A673 (cell line): ENCODE results near the gene YIPF7. TPM values are rescaled to one million over a fixed set of nuclear protein-coding genes. Genes with fewer than 3 reads are reported as not detected.

Source experiments
- BruUV-seq: library from RNA; stranded (reverse); fragments of 400-500 nt; replicated peaks from 2 replicates; lab custom pipeline; 2021; lab: Mats Ljungman, UMichigan
- CTCF ChIA-PET: fragments of 300-600 bp; sonication (Branson Sonifier 250); formaldehyde crosslinking; loops from one replicate; lab custom pipeline; 2022; ENCODE audit warnings: antibody characterized with exemption; lab: Charles Lee
- POLR2A ChIA-PET: fragments of 300-600 bp; sonication (Branson Sonifier 250); formaldehyde crosslinking; loops from one replicate; lab custom pipeline; 2022; ENCODE audit warnings: antibody characterized with exemption; ENCODE audit not compliant: low non-redundant PET; lab: Charles Lee
- DNase-seq: peaks from one replicate; pipeline ENCODE4 v3.0.0-alpha.2; 2015; ENCODE audit warnings: low spot score
- H3K27ac ChIP-seq: fragments of 200-600 bp; sonication (generic); 2 replicates; pipeline ENCODE4 v1.5.1; 2016; ENCODE audit warnings: mixed run types, low read depth, mild to moderate bottlenecking, mixed read lengths, antibody characterized with exemption, low read length; ENCODE audit not compliant: poor library complexity, severe bottlenecking
- H3K27me3 ChIP-seq: fragments of 200-600 bp; sonication (generic); replicated peaks from 2 replicates; pipeline ENCODE4 v1.6.1; 2017; ENCODE audit warnings: mixed run types, low read depth, mild to moderate bottlenecking, mixed read lengths, antibody characterized with exemption, low read length; ENCODE audit not compliant: insufficient read depth, poor library complexity
- H3K36me3 ChIP-seq: fragments of 200-600 bp; sonication (generic); 2 replicates; pipeline ENCODE4 v1.6.1; 2016; ENCODE audit warnings: mixed run types, mild to moderate bottlenecking, mixed read lengths, antibody characterized with exemption, low read length; ENCODE audit not compliant: insufficient read depth, poor library complexity, severe bottlenecking
- H3K4me1 ChIP-seq: fragments of 200-600 bp; sonication (generic); 2 replicates; pipeline ENCODE4 v1.6.1; 2017; ENCODE audit warnings: mixed run types, mild to moderate bottlenecking, mixed read lengths, antibody characterized with exemption, low read length; ENCODE audit not compliant: insufficient read depth, poor library complexity, severe bottlenecking
- H3K4me3 ChIP-seq: fragments of 200-600 bp; sonication (generic); 2 replicates; pipeline ENCODE4 v1.5.1; 2016; ENCODE audit warnings: low read depth, mixed run types, mild to moderate bottlenecking, mixed read lengths, low read length; ENCODE audit not compliant: poor library complexity, severe bottlenecking
- H3K9me3 ChIP-seq: fragments of 200-600 bp; sonication (generic); 2 replicates; pipeline ENCODE4 v1.6.1; 2016; ENCODE audit warnings: mixed run types, low read depth, mild to moderate bottlenecking, mixed read lengths, antibody characterized with exemption, low read length; ENCODE audit not compliant: poor library complexity, severe bottlenecking
- CTCF ChIP-seq: fragments of 300-800, 200-600 bp; sonication (generic); conservative IDR thresholded peaks from 2 replicates; pipeline ENCODE4 v1.5.1; 2017; ENCODE audit warnings: low read depth, mild to moderate bottlenecking, antibody characterized with exemption, low read length, moderate library complexity, mixed read lengths
- EZH2 ChIP-seq: fragments of 200-600 bp; sonication (generic); IDR thresholded peaks from 2 replicates; pipeline ENCODE4 v1.6.1; 2017; ENCODE audit warnings: borderline replicate concordance, low read depth, mild to moderate bottlenecking, mixed read lengths, antibody characterized with exemption, low read length; ENCODE audit not compliant: poor library complexity, severe bottlenecking
- intact Hi-C: fragments of 100-400 bp; cut with micrococcal nuclease; formaldehyde crosslinking; loops from one replicate; pipeline ENCODE4 v1.10.0; 2022; ENCODE audit not compliant: unreplicated experiment
- total RNA-seq: library from RNA; stranded (reverse); gene quantifications from 2 replicates; pipeline ENCODE4 v1.2.3, GENCODE V29; 2021

Gene YIPF7
- total RNA-seq, 1 experiment from 2014 or later, result not detected

GRCh38 chr4:44670506-44671199 lies 19.2 kb upstream of the YIPF7 start:
- CTCF ChIA-PET, result no interaction called here
- no peak overlapping the region for H3K27ac ChIP-seq
- no TSS peak for BruUV-seq
- DNase-seq, result peak; percentile 0
- H3K4me3 ChIP-seq, result no peak overlapping the region
- no peak for TF ChIP-seq EZH2
- TF ChIP-seq CTCF, result no peak
- no peaks in the 10 kb centered on the region for H3K9me3 ChIP-seq
- H3K27me3 ChIP-seq, result no peaks in the 10 kb centered on the region
- intact Hi-C loops, result no loop called here
- POLR2A ChIA-PET, result no interaction called here
- no peaks in the 10 kb centered on the region for H3K36me3 ChIP-seq
- no peaks in the 10 kb centered on the region for H3K4me1 ChIP-seq

- H3K4me1 ChIP-seq, result no peaks in the 10 kb centered on the region
- H3K36me3 ChIP-seq, result no peaks in the 10 kb centered on the region
- H3K4me3 ChIP-seq, result no peak overlapping the region
- TF ChIP-seq EZH2, result no peak
- TF ChIP-seq CTCF, result no peak
- H3K9me3 ChIP-seq, result no peaks in the 10 kb centered on the region
- intact Hi-C loops, result no loop called here
- DNase-seq, result no peak
- no peaks in the 10 kb centered on the region for H3K27me3 ChIP-seq
- ChIA-PET CTCF (no interaction called here), POLR2A (no interaction called here)
- no peak overlapping the region for H3K27ac ChIP-seq
- no TSS peak for BruUV-seq
These were observed 17.1 kb upstream of the YIPF7 start for GRCh38 chr4:44668526-44668925.

- no peak for TF ChIP-seq EZH2
- no peak for TF ChIP-seq CTCF
- Histone ChIP-seq H3K4me1 (no peaks in the 10 kb centered on the region), H3K36me3 (no peaks in the 10 kb centered on the region), H3K4me3 (no peak overlapping the region), H3K9me3 (no peaks in the 10 kb centered on the region), H3K27me3 (peaks cover 3% of the 10 kb centered on the region), H3K27ac (no peak overlapping the region)
- intact Hi-C loops, result no loop called here
- POLR2A ChIA-PET, result no interaction called here
- CTCF ChIA-PET, result no interaction called here
- no TSS peak for BruUV-seq
- DNase-seq, result no peak
These were observed 12.3 kb upstream of the YIPF7 start for GRCh38 chr4:44663539-44664263.
